H7 (cell line): ENCODE data around the gene CPEB1. TPM values are rescaled to one million over a fixed set of nuclear protein-coding genes. Genes with fewer than 3 reads are reported as not detected.

Experiments
- DNase-seq: peaks from one replicate; pipeline ENCODE4 v3.0.0; 2012
- H3K27me3 ChIP-seq: 2 replicates; pipeline ENCODE4 v1.6.0; 2011; ENCODE audit warnings: mild to moderate bottlenecking, low read length; ENCODE audit not compliant: control insufficient read depth, insufficient read depth
- H3K36me3 ChIP-seq: replicated peaks from 2 replicates; pipeline ENCODE4 v1.5.1; 2011; ENCODE audit warnings: low read length; ENCODE audit not compliant: control insufficient read depth, insufficient read depth
- H3K4me3 ChIP-seq: 2 replicates; pipeline ENCODE4 v1.5.1; 2011; ENCODE audit warnings: low read depth, mild to moderate bottlenecking, control low read depth, low read length, moderate library complexity; ENCODE audit not compliant: insufficient read depth
- total RNA-seq: library from RNA; depleted of rRNA; stranded (reverse); fragments of >200 nt; shearing (Covaris generic); gene quantifications from 2 replicates; pipeline ENCODE4 v1.2.3, GENCODE V29; 2014

The CPEB1 gene
- total RNA-seq, 1 experiment from 2014 or later: 4.0 TPM

DNA sequence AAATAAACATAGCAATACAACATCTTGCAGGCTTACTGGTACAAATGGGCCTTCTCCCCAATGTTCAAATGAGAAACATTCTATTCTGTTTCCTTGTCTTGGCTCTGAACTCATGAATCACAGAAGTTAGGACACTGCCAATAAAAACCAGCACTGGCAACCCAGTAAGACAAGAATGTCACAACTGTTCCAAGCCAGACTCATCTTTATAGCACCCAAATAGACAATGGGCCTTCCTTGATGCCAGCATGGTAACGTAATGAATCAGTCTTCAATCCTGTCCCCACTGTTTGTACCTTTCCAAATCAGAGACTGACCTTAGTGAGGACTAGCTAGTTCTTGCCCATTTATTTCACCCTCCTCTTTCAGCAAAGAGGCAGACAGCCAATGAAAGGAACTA, 92.8 kb downstream of the CPEB1 start:
- no peak for DNase-seq
- H3K4me3 ChIP-seq: no peak overlapping the region
- no peaks in the 10 kb centered on the region for H3K36me3 ChIP-seq
- no peaks in the 10 kb centered on the region; the same call in 1 of the 2 replicates for H3K27me3 ChIP-seq

DNA sequence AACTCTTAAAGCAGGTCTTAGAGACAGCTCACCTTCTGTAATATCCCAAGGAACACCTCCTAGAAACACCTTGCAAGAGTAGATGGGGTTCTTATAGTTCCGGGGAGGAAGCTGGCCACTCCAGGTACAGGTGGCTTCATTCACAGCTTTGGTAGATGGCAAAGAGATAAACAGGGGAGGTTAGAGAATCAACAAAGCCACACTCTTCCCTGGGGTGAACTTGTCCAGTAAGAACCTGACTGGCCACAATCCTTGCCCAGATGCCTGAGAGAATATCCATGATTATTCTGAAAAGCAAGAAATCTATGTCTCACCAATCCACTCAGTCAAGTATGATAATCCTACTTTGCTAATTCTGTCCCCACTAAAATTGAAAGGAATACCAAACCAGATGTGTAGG, 93.3 kb downstream of the CPEB1 start:
- no peak for DNase-seq
- H3K4me3 ChIP-seq: no peak overlapping the region
- H3K27me3 ChIP-seq: no peaks in the 10 kb centered on the region; the same call in 1 of the 2 replicates
- H3K36me3 ChIP-seq: no peaks in the 10 kb centered on the region

DNA sequence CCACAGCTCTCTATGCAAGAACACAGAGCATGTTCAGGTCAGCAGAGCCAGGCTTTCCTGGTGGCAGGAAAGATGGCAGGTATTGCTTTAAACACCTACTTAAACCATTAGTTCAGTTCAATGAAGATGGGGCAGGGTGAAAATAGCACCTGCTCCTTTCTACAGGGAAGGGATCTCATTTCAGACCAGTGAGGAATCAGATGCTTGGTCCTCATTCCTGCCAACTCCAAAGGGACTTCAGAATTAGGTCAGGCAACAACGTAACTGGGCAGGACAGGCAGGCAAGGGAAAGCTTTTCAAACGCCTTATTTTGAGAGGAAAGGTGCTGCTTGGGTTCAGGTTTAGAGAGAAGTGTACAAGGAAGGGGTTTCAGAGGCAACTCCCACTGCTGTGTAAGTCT, 94.3 kb downstream of the CPEB1 start:
- DNase-seq: no peak
- no peaks in the 10 kb centered on the region for H3K36me3 ChIP-seq
- no peak overlapping the region for H3K4me3 ChIP-seq
- H3K27me3 ChIP-seq: no peaks in the 10 kb centered on the region; the same call in 1 of the 2 replicates

DNA sequence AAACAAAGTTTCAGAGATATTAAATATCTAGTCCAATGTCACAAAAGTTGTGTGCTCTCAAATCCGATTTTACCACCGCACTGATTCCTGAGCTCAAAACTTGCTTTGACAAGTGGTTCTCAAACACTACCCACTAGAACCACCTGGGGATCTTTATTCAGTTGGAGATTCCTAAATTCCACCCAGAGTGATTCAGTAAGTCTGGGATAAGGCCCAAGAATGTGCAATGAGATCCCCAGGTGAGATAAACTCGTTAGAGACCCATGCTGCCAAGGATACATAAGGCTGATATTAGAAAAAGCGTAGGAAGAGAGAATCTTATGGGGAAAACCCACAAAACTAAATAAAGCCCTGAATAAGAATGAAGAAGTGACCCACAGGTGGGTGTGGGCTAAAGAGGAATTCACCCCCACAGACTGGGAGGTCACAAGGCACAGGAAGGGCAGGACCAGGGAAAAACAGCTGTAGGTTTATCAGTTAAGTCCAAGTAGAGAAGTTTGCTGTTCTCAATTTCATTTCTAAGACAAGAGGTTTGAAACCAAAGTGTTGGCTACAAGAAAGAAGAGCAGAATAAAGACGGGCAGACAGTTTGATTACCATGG, 95.4 kb downstream of the CPEB1 start:
- Histone ChIP-seq H3K36me3 (no peaks in the 10 kb centered on the region), H3K4me3 (no peak overlapping the region), H3K27me3 (no peaks in the 10 kb centered on the region; the same call in 1 of the 2 replicates)
- no peak for DNase-seq

DNA sequence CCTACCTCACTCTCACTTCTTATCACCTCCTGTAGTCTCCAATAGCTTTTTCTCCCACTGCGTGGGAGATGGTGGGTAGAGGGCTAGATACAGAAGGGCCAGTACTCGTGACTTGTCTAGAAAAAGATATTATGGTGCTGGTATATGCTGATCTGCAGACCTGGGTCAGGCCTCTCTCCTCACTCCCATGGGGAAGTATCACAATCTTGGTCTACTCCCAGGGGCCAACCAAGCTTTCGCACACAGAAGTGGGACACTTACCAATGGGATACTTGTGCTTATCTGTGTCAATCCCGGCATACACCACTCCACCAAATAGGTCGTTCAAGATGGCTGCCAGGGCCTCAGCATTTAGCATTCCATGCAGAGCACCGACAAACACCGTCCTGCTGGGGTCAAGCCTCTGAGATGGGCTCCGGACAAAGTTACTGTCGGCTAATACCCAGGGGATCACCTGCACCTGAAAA, 97.9 kb downstream of the CPEB1 start:
- Histone ChIP-seq H3K4me3 (no peak overlapping the region), H3K27me3 (no peaks in the 10 kb centered on the region; the same call in 1 of the 2 replicates), H3K36me3 (no peaks in the 10 kb centered on the region)
- DNase-seq: no peak

DNA sequence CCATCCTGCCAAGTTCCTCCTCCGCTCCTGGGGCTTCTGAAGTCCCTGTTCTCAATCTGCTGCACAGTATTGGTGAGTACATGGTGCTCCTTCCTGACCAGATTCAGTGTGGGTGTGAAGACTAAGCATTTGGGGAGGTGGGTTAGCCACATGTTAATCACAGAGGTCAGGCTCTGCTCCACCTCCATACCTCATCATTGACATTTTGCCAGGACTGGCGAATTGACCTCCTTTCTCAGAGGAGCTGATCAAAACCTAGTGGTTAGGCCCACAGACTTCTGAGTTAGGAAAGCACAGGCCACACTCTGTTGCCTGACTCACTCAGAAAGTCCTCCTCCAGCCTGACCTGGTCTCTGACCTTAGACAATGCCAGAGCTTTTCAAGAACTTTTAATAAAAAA, 98.5 kb downstream of the CPEB1 start:
- H3K4me3 ChIP-seq: no peak overlapping the region
- DNase-seq: no peak
- no peaks in the 10 kb centered on the region; the same call in 1 of the 2 replicates for H3K27me3 ChIP-seq
- H3K36me3 ChIP-seq: no peaks in the 10 kb centered on the region

DNA sequence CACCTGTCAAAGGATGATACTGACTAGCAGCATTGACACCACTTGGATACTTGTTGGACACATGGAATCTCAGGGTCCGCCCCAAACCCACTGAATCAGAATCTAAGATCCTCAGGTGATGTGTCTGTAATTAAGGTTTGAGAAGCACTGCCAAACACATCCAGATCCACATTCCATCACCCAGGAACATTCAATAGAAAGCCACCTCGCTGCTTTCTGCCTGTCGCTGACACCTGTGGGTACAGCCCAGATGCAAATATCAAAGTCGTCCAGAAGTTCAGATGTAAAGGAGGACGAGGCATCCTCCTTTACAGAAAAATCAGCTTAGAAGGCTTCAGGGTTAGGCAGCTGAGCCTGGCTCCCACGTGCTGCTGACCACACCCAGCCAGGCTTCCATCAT, 101.7 kb downstream of the CPEB1 start:
- no peak overlapping the region for H3K4me3 ChIP-seq
- no peak for DNase-seq
- H3K27me3 ChIP-seq: no peaks in the 10 kb centered on the region; the same call in 1 of the 2 replicates
- no peaks in the 10 kb centered on the region for H3K36me3 ChIP-seq

DNA sequence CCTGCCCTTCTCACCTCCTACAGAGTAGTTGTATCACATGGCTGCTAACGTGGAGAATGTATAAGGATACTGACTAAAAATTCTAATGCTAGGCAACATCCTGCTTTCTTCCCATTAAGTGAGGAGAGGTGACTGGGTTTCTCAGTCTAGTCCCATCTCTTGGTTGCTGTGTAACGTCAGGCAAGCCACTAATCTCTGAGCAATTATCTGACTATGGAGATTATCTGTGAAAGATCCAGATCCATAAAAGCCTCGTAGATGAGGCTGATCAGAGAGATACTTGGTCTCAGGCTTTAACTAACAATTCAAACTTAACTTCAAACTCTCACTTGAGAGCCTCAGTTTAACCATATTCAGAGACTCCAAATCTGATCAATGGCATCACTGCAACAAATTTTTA, 102.2 kb downstream of the CPEB1 start:
- Histone ChIP-seq H3K27me3 (no peaks in the 10 kb centered on the region; the same call in 1 of the 2 replicates), H3K36me3 (no peaks in the 10 kb centered on the region), H3K4me3 (no peak overlapping the region)
- no peak for DNase-seq

DNA sequence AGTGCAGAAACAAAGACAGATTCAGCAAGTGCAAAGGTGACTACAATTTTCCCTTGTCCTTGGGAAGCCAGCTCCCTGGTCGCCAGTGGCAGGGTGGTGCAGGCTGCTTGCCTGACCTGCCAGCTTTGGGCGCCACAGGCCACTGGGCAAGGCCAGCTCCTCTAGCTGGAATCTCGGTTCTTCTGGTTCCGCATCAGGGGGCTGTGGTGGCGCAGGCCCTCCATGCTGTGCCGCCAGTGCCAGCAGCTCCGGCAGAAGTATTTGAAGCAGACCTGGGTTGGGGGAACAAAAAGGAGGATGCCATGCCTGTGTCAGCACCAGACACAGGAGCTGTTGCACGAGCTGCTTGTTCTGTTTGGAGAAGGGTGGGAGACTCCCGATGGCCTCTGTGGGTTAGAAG, 102.7 kb downstream of the CPEB1 start:
- Histone ChIP-seq H3K36me3 (peaks cover 2% of the 10 kb centered on the region; the same call in 1 of the 2 replicates), H3K27me3 (no peaks in the 10 kb centered on the region; the same call in 1 of the 2 replicates), H3K4me3 (no peak overlapping the region)
- no peak for DNase-seq

DNA sequence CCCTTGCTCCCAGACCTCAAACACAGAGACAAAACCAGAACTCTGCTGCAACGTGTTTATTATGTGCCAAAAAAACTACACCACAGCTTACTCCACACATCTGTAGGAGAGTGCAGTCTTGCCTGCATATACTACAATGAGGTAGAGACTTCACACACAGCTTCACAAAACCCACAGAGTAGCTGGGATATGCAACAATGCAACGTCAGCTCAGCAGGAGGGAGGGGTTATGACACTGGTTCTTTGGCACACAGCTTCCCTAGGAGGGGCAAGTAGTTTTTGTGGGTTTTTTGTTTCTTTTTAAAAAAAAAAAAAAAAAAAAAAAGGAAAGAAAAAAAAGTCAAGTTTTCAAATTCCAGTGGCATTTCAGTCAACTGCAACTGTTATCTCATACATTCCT, 104.0 kb downstream of the CPEB1 start:
- DNase-seq: peak; percentile 72
- H3K36me3 ChIP-seq: peaks cover 10% of the 10 kb centered on the region
- no peak overlapping the region for H3K4me3 ChIP-seq
- H3K27me3 ChIP-seq: no peaks in the 10 kb centered on the region

DNA sequence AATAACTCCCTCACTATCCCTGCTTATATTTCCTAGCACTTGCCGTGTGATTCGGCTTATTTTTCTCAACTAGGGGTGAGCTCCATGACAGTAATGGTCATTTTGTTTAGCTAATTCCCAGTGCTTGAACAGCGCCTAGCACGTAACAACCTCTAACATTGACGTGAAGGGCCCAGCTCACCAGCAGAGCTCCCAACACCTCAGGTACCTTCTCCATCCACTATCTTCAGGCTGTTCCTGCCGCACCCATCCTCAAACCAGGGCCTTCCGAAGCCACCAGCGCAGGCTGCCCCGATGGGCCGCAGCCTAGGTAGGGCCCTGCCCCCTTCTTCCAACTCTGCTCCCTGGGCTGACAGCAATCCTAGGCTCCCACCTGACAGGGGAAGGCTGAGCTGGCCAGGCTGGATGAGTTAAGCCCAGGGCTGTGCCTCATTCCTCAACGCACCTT, 106.2 kb downstream of the CPEB1 start:
- DNase-seq: peak; percentile 72

DNA sequence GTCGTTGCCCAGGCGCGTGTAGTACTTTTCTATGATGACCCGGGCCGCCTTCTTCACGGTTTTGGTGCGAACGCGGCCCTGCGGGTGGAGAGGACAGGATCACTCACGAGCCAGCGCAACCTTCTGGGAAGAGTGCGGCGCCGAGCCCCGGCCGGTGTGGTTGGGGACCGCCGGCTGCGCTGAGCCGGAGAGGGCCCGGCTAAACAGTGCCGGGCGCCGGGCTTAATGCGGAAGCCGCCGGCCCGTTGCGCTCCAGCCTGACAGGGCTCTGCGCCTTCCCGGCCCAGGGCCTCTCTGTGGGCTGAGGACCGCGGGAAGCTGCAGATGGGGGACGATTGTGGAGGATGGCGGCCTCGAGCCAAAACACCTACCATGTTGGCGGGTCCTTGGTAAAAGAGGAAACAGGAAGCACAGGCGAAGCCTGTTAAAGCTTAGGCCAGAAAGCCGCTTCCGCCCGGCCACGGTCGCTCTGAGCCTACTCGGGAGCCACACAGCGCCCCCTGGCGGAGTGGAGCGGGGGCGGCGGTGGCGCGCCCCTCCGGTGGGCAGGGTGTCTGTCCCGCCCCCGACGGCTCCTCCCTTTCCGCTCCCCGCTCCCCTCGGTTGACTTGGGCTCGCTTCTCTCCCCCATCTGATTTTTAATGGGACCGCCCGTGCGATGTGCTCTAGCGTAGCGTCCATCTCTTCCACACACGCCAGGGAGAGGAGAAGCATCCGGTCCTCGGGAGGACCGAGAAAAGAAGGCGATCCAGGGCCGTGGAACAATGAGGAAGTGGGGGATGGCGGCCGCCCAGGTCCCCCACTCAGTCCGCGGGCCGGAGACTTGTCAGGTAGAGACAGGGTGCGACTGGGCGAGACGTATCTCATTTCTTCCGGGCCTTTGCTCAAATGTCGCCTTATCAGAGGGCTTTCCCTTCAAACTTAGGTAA, 106.8 kb downstream of the CPEB1 start, which contains the start of gene RPS17:
TSS of gene RPS17 (minus strand) at position 403 of the 929 bp plus-strand sequence. CDS start at position 374, 29 bp downstream.
- DNase-seq: peak; percentile 100
- H3K36me3 ChIP-seq: peaks cover 33% of the 10 kb centered on the region
- no peaks in the 10 kb centered on the region for H3K27me3 ChIP-seq
- peak within 1 kb of the TSS; percentile 100 for H3K4me3 ChIP-seq

More for the DNA sequence above, 106.2 kb downstream of the CPEB1 start:
- Histone ChIP-seq H3K27me3 (no peaks in the 10 kb centered on the region), H3K36me3 (peaks cover 31% of the 10 kb centered on the region), H3K4me3 (peak overlapping the region; percentile 100)

DNA sequence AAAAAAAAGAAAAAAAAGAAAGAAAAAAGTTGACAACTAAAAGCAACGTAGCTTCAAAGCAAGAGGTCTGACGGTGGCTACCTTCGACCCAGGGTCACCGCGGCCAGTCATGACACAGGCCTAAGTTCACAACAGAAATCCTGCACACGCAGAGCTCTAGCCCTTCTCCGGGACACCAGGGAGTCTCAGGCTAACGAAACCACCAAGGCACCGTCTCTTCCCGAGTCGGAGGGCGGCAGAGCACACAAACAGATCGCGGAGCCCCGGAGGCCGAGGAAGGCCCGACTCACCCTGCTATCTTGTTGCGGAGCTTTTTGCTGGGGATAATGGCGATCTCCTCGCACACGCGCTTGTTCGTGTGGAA, 107.5 kb downstream of the CPEB1 start:
- peak overlapping the region; percentile 100 for H3K4me3 ChIP-seq
- peak; percentile 51 for DNase-seq
- peaks cover 33% of the 10 kb centered on the region for H3K36me3 ChIP-seq
- no peaks in the 10 kb centered on the region for H3K27me3 ChIP-seq

DNA sequence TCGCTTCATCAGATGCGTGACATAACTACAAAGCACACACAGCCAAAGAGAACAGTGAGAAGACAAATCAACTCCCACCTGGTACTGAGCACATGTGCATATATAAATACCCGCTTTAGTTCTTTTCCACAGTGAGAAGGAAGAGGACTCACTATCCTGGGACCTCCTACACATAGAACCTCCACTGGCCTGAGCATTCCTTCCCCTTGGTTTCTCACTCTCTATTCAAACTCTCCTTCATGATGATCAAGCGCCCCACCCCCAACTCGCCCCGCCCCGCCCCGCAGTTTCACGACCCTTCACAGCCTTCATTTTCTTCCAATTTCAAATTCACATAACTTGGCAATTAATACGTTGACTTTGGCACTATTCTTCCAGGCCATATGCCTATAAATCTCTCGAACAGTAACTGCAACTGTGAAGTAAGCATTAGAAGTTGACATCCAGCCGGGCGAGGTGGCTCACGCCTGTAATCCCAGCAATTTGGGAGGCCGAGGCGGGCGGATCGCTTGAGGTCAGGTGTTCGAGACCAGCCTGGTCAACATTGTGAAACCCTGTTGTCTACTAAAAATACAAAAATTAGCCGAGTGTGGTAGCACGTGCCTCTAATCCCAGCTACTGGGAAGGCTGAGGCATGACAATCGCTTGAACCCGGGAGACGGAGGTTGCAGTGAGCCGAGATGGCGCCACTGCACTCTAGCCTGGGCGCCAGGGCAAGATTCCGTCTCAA, 108.0 kb downstream of the CPEB1 start:
- H3K36me3 ChIP-seq: peaks cover 33% of the 10 kb centered on the region
- no peaks in the 10 kb centered on the region for H3K27me3 ChIP-seq
- peak overlapping the region; percentile 100 for H3K4me3 ChIP-seq
- DNase-seq: peak; percentile 62
